Peyer's patch (tissue), 4 donors: ENCODE results near the gene TSPAN18.

ENCODE experiments used
- POLR2A ChIP-seq, 2 donors: fragments of 450-650 bp; IDR thresholded peaks; one replicate each; pipeline ENCODE4 v1.5.1; 2017; ENCODE audit warnings: antibody characterized with exemption in 2 of 2, mild to moderate bottlenecking in 2 of 2, moderate library complexity in 2 of 2
- TF ChIP-seq, protein P1 (sequence below), 6 experiments: fragments of 450-650 bp in 4 of 6; fragments of 200-600 bp in 2 of 6; sonication (generic) in 1 of 6; IDR thresholded peaks; one replicate each; pipeline ENCODE4 v1.5.1; 2017 to 2019; ENCODE audit warnings: antibody characterized with exemption in 6 of 6, mild to moderate bottlenecking in 3 of 6, moderate library complexity in 1 of 6

DNA sequence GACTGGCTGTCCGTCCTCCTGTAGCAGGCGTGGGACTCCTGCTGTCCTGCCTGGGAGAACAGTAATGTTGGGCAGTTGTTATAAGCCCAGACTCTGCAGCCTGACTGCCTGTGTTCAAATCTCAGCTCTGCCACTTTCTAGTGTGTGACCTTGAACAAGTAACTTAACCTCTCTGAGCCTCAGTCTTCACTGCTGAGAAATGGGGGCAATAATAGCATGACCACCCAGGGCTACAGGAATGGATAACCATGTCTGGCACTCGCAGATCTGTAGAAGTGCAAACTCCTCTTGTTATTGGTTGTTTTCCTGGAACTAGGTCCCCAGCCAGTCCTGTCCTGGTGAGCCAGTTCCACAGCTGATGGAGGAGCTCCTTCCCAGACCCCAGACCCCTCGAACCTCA lies 154.2 kb downstream of the TSPAN18 start:
- TF ChIP-seq, protein P1, sequence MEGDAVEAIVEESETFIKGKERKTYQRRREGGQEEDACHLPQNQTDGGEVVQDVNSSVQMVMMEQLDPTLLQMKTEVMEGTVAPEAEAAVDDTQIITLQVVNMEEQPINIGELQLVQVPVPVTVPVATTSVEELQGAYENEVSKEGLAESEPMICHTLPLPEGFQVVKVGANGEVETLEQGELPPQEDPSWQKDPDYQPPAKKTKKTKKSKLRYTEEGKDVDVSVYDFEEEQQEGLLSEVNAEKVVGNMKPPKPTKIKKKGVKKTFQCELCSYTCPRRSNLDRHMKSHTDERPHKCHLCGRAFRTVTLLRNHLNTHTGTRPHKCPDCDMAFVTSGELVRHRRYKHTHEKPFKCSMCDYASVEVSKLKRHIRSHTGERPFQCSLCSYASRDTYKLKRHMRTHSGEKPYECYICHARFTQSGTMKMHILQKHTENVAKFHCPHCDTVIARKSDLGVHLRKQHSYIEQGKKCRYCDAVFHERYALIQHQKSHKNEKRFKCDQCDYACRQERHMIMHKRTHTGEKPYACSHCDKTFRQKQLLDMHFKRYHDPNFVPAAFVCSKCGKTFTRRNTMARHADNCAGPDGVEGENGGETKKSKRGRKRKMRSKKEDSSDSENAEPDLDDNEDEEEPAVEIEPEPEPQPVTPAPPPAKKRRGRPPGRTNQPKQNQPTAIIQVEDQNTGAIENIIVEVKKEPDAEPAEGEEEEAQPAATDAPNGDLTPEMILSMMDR (IDR thresholded peaks at IDR 0.05) = no peak
- no peak for TF ChIP-seq POLR2A (IDR thresholded peaks at IDR 0.05)
